RWPE2 (cell line): ENCODE data around the gene RETREG1.
A peak's percentile ranks its signal among the peaks of the same experiment; 100 is the strongest.

Experiments used
- ATAC-seq: fragments of 200-7000 bp; cut with Tn5 transposase; 3 replicates; pipeline ENCODE4 v1.9.1; 2021; ENCODE audit warnings: low read depth
- DNase-seq: peaks from one replicate; pipeline ENCODE4 v3.0.0-alpha.2; 2020; ENCODE audit warnings: low spot score
- H3K27ac ChIP-seq: fragments of 450-650 bp; 2 replicates; pipeline ENCODE4 v1.5.1; 2017; ENCODE audit warnings: mild to moderate bottlenecking; ENCODE audit not compliant: poor library complexity, severe bottlenecking
- H3K27me3 ChIP-seq: fragments of 250-450 bp; sonication (Bioruptor Pico); 2 replicates; pipeline ENCODE4 v1.5.1; 2021; ENCODE audit warnings: mild to moderate bottlenecking, moderate library complexity; ENCODE audit not compliant: insufficient read depth, poor library complexity, severe bottlenecking
- H3K36me3 ChIP-seq: fragments of 250-450 bp; sonication (Bioruptor Pico); 2 replicates; pipeline ENCODE4 v1.5.1; 2020; ENCODE audit warnings: low read depth, mild to moderate bottlenecking, moderate library complexity
- H3K4me1 ChIP-seq: fragments of 250-450 bp; sonication (Bioruptor Pico); 2 replicates; pipeline ENCODE4 v1.5.1; 2021; ENCODE audit warnings: mild to moderate bottlenecking, moderate library complexity; ENCODE audit not compliant: insufficient read depth, poor library complexity, severe bottlenecking
- H3K4me3 ChIP-seq: fragments of 250-450 bp; sonication (Bioruptor Pico); 2 replicates; pipeline ENCODE4 v1.5.1; 2021; ENCODE audit warnings: mild to moderate bottlenecking, moderate library complexity; ENCODE audit not compliant: severe bottlenecking
- H3K9me3 ChIP-seq: fragments of 250-450 bp; sonication (Bioruptor Pico); 2 replicates; pipeline ENCODE4 v1.5.1; 2021; ENCODE audit warnings: mild to moderate bottlenecking, moderate library complexity; ENCODE audit not compliant: severe bottlenecking
- TF ChIP-seq, protein P1 (sequence below): fragments of 450-650 bp; IDR thresholded peaks from one replicate; pipeline ENCODE4 v1.5.1; 2017; ENCODE audit warnings: mild to moderate bottlenecking, moderate library complexity; ENCODE audit not compliant: poor library complexity, severe bottlenecking

RETREG1 gene

DNA sequence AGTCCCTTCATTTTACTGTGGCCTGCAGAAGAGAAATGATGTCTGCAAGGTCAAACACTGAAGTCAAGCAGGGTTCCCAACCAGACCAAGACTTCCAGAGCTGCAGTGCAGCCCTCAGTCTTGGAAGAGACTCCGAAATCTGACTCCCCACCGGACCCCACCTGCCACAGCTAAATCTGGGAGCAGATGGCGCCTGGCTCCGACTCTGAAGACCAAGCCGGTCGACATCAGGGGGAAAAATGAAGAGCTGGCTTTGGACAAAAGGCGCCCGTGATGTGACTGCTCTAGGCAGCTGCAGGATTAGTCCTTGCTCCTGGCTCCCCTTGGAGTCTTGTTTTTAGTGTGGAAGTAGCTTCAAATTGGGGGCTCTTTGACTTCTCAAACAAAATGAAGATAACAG is 78.8 kb downstream of the RETREG1 start:
- Histone ChIP-seq H3K9me3 (no peaks in the 10 kb centered on the region), H3K36me3 (no peaks in the 10 kb centered on the region), H3K4me3 (no peak overlapping the region), H3K27me3 (no peaks in the 10 kb centered on the region), H3K27ac (no peak overlapping the region), H3K4me1 (peaks cover 23% of the 10 kb centered on the region)
- DNase-seq: no peak
- TF ChIP-seq, protein P1, sequence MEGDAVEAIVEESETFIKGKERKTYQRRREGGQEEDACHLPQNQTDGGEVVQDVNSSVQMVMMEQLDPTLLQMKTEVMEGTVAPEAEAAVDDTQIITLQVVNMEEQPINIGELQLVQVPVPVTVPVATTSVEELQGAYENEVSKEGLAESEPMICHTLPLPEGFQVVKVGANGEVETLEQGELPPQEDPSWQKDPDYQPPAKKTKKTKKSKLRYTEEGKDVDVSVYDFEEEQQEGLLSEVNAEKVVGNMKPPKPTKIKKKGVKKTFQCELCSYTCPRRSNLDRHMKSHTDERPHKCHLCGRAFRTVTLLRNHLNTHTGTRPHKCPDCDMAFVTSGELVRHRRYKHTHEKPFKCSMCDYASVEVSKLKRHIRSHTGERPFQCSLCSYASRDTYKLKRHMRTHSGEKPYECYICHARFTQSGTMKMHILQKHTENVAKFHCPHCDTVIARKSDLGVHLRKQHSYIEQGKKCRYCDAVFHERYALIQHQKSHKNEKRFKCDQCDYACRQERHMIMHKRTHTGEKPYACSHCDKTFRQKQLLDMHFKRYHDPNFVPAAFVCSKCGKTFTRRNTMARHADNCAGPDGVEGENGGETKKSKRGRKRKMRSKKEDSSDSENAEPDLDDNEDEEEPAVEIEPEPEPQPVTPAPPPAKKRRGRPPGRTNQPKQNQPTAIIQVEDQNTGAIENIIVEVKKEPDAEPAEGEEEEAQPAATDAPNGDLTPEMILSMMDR: no peak
- ATAC-seq: no peak

DNA sequence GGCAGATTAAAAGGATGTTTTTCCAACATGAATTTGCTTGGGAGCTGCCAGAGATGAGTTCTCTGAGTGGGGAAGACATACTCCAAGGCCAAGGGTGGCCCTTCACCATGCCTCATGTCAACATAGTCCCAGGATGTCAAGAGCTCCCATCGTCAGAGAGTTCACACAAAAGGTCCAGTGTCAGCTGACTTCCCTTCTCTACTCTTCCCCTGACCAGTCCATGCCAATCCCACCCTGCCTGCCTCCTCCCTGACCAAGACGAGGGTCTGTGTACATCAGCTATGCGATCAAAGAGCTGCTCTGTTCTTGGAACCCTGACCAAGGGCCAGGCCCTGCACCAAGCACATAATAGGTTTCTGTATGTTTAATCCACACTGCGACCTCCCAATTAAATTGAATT is 80.0 kb downstream of the RETREG1 start:
- no peak for DNase-seq
- Histone ChIP-seq H3K9me3 (no peaks in the 10 kb centered on the region), H3K27me3 (no peaks in the 10 kb centered on the region), H3K27ac (peak overlapping the region; percentile 26), H3K36me3 (no peaks in the 10 kb centered on the region), H3K4me3 (no peak overlapping the region), H3K4me1 (peaks cover 23% of the 10 kb centered on the region)
- no peak for ATAC-seq
- TF ChIP-seq, protein P1: no peak

DNA sequence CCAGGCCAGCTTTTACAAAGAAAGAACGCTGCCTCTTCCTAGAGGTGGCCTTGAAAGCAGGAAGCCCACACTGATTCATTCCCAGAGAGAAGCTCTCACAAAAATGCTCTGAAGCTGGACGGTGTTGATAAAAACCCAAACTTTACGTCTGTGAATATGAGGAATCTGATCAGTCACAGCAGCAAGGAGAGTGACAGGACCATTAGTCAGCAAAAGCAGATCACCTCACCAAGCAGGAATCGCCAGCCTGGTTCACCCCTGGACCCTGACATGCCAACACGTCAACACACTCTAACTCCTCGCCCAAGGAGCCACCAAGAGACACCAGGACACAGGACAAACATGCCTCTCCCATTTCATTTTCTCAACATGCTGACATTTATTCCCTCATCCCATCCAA is 80.6 kb downstream of the RETREG1 start:
- TF ChIP-seq, protein P1: no peak
- DNase-seq (no peak), ATAC-seq (peak; percentile 63)
- peaks cover 23% of the 10 kb centered on the region for H3K4me1 ChIP-seq
- H3K4me3 ChIP-seq: no peak overlapping the region
- H3K27ac ChIP-seq: peak overlapping the region; percentile 26
- no peaks in the 10 kb centered on the region for H3K27me3 ChIP-seq
- no peaks in the 10 kb centered on the region for H3K9me3 ChIP-seq
- no peaks in the 10 kb centered on the region for H3K36me3 ChIP-seq

DNA sequence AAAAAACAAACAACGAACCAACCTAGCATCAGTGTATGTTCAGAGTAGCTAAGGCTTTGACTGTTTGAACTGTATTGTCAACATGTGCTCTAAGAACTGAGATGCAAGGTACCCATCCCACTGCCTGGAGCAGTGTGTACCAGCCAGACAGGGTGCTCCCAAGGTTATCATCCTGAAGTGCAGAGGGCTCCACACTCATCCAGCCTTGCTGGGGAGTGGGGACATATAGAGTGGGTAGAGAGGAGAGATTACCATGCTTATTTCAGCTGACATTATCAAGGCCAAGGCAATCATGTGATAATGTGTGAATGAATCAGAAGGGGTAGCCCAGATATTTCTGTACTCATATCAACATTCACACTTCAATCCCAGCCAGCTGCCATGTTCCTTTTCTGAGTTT is 82.5 kb downstream of the RETREG1 start:
- no peak for DNase-seq
- no peak overlapping the region for H3K4me3 ChIP-seq
- ATAC-seq: no peak
- H3K36me3 ChIP-seq: no peaks in the 10 kb centered on the region
- H3K9me3 ChIP-seq: no peaks in the 10 kb centered on the region
- H3K4me1 ChIP-seq: peaks cover 13% of the 10 kb centered on the region
- no peaks in the 10 kb centered on the region for H3K27me3 ChIP-seq
- TF ChIP-seq, protein P1: no peak
- no peak overlapping the region for H3K27ac ChIP-seq

DNA sequence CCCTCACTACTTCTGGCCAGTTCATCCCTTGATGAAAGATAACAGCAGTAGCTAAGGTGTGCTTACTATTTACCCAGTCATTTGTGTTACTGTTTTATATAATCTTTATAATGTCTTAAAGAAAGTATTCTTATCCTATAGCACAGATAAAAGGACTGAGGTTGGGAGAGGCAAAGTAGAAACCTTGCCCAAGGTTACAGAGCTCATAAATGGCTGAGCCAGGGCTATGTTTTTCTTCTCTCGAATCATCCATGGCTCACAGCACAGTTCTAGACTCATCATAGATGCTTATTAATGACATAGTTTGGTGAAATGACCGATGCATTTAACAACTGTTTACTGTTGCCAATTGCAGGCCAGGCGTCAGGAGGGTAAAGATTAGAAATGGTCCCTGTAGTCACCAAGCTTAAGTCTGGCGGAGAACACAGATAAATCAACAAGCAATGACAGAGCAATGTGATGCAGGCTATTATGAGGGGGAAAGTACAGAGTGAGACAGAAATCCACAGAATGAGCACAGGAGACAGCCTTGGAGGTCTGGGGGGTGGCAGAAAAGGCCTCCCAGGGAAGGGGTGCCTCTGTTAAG is 85.6 kb downstream of the RETREG1 start:
- H3K27me3 ChIP-seq: no peaks in the 10 kb centered on the region
- TF ChIP-seq, protein P1: no peak
- H3K9me3 ChIP-seq: no peaks in the 10 kb centered on the region
- ATAC-seq (no peak), DNase-seq (no peak)
- no peak overlapping the region for H3K27ac ChIP-seq
- H3K36me3 ChIP-seq: no peaks in the 10 kb centered on the region
- peaks cover 1% of the 10 kb centered on the region for H3K4me1 ChIP-seq
- H3K4me3 ChIP-seq: no peak overlapping the region
